Neural cell (in vitro differentiated cells): ENCODE results near the gene SERPINH1. TPM values are rescaled to one million over a fixed set of nuclear protein-coding genes. Genes with fewer than 3 reads are reported as not detected.

ENCODE experiments used
- H2AFZ ChIP-seq: fragments of 200-600, 300-800 bp; sonication (generic), shearing (Covaris generic); 2 replicates; pipeline ENCODE4 v1.6.0; 2014; ENCODE audit warnings: low read depth, mild to moderate bottlenecking, antibody characterized with exemption, low read length, moderate library complexity
- H3F3A ChIP-seq: fragments of 200-600 bp; shearing (Covaris generic); 2 replicates; pipeline ENCODE4 v1.6.1; 2016; ENCODE audit warnings: mild to moderate bottlenecking, moderate library complexity, mixed read lengths, antibody characterized with exemption, low read length; ENCODE audit not compliant: insufficient read depth, poor library complexity, severe bottlenecking
- H3K27ac ChIP-seq: fragments of 200-600, 300-800 bp; sonication (generic), shearing (Covaris generic); 2 replicates; pipeline ENCODE4 v1.5.1; 2014; ENCODE audit warnings: mild to moderate bottlenecking, low read length, moderate library complexity
- H3K27me3 ChIP-seq: fragments of 300-800, 200-600 bp; sonication (generic), shearing (Covaris generic); 2 replicates; pipeline ENCODE4 v1.6.0; 2014; ENCODE audit warnings: mild to moderate bottlenecking, low read depth, low read length, moderate library complexity; ENCODE audit not compliant: insufficient read depth
- H3K36me3 ChIP-seq: fragments of 300-800, 200-600 bp; sonication (generic), shearing (Covaris generic); 2 replicates; pipeline ENCODE4 v1.5.1; 2014; ENCODE audit warnings: mild to moderate bottlenecking, antibody characterized with exemption, low read length, moderate library complexity; ENCODE audit not compliant: insufficient read depth
- H3K4me2 ChIP-seq: fragments of 300-800, 200-600 bp; sonication (generic), shearing (Covaris generic); 2 replicates; pipeline ENCODE4 v1.6.0; 2014; ENCODE audit warnings: mild to moderate bottlenecking, low read length
- H3K4me3 ChIP-seq: fragments of 300-800, 200-600 bp; sonication (generic), shearing (Covaris generic); 2 replicates; pipeline ENCODE4 v1.5.1; 2014; ENCODE audit warnings: mild to moderate bottlenecking, low read length, moderate library complexity
- H3K79me2 ChIP-seq: fragments of 200-600 bp; shearing (Covaris generic); replicated peaks from 2 replicates; pipeline ENCODE4 v1.6.0; 2014; ENCODE audit warnings: mild to moderate bottlenecking, low read length, moderate library complexity; ENCODE audit not compliant: insufficient read depth
- H3K9ac ChIP-seq: fragments of 300-800, 200-600 bp; sonication (generic), shearing (Covaris generic); 2 replicates; pipeline ENCODE4 v1.6.1; 2016; ENCODE audit warnings: mild to moderate bottlenecking, low read length, mixed read lengths
- H3K9me2 ChIP-seq: fragments of 200-600 bp; shearing (Covaris generic); 2 replicates; pipeline ENCODE4 v1.6.1; 2016; ENCODE audit warnings: mild to moderate bottlenecking, low read length, mixed read lengths; ENCODE audit not compliant: insufficient read depth
- H3K9me3 ChIP-seq: fragments of 200-600, 300-800 bp; sonication (generic), shearing (Covaris generic); 2 replicates; pipeline ENCODE4 v1.6.1; 2016; ENCODE audit warnings: mild to moderate bottlenecking, mixed run types, low read length, moderate library complexity, mixed read lengths
- H4K20me1 ChIP-seq: fragments of 200-600 bp; shearing (Covaris generic); 2 replicates; pipeline ENCODE4 v1.6.1; 2016; ENCODE audit warnings: mild to moderate bottlenecking, mixed run types; ENCODE audit not compliant: insufficient read depth
- EP300 ChIP-seq: fragments of 450-650 bp; conservative IDR thresholded peaks from 2 replicates; pipeline ENCODE4 v1.6.1; 2014; ENCODE audit warnings: antibody characterized with exemption, mild to moderate bottlenecking, moderate library complexity; ENCODE audit not compliant: poor library complexity, severe bottlenecking
- EZH2 ChIP-seq: fragments of 200-600, 300-800 bp; shearing (Covaris generic), sonication (generic); IDR thresholded peaks from 2 replicates; pipeline ENCODE4 v1.6.1; 2014; ENCODE audit warnings: antibody characterized with exemption, low read length, borderline replicate concordance, mild to moderate bottlenecking; ENCODE audit not compliant: insufficient read depth, poor library complexity, severe bottlenecking
- MXI1 ChIP-seq: fragments of 450-650 bp; conservative IDR thresholded peaks from 2 replicates; pipeline ENCODE4 v1.6.1; 2014; ENCODE audit warnings: antibody characterized with exemption, mild to moderate bottlenecking; ENCODE audit not compliant: poor library complexity, severe bottlenecking
- POLR2AphosphoS5 ChIP-seq: IDR thresholded peaks from 2 replicates; pipeline ENCODE4 v1.6.1; 2012
- RAD21 ChIP-seq: fragments of 450-650 bp; conservative IDR thresholded peaks from 2 replicates; pipeline ENCODE4 v1.6.1; 2014; ENCODE audit warnings: antibody characterized with exemption, mild to moderate bottlenecking, moderate library complexity
- SMC3 ChIP-seq: fragments of 450-650 bp; conservative IDR thresholded peaks from 2 replicates; pipeline ENCODE4 v1.6.1; 2014; ENCODE audit warnings: antibody characterized with exemption, mild to moderate bottlenecking, moderate library complexity; ENCODE audit not compliant: poor library complexity
- TAF1 ChIP-seq: IDR thresholded peaks from 2 replicates; pipeline ENCODE4 v1.6.1; 2012; ENCODE audit warnings: low read depth
- polyA plus RNA-seq: library from polyadenylated mRNA; depleted of rRNA; stranded (reverse); fragments of >200 nt; gene quantifications from 2 replicates; pipeline ENCODE4 v1.2.3, GENCODE V29; 2014
- TF ChIP-seq, protein P1 (sequence below): fragments of 450-650 bp; IDR thresholded peaks from 2 replicates; pipeline ENCODE4 v1.5.1; 2014; ENCODE audit warnings: antibody characterized with exemption, mild to moderate bottlenecking, moderate library complexity; ENCODE audit not compliant: poor library complexity, severe bottlenecking
- TF ChIP-seq, protein P2 (sequence below): IDR thresholded peaks from 2 replicates; pipeline ENCODE4 v1.6.1; 2012; ENCODE audit warnings: borderline replicate concordance

The SERPINH1 gene
- polyA plus RNA-seq, 1 donor from 2014 or later: 16.1 TPM

DNA sequence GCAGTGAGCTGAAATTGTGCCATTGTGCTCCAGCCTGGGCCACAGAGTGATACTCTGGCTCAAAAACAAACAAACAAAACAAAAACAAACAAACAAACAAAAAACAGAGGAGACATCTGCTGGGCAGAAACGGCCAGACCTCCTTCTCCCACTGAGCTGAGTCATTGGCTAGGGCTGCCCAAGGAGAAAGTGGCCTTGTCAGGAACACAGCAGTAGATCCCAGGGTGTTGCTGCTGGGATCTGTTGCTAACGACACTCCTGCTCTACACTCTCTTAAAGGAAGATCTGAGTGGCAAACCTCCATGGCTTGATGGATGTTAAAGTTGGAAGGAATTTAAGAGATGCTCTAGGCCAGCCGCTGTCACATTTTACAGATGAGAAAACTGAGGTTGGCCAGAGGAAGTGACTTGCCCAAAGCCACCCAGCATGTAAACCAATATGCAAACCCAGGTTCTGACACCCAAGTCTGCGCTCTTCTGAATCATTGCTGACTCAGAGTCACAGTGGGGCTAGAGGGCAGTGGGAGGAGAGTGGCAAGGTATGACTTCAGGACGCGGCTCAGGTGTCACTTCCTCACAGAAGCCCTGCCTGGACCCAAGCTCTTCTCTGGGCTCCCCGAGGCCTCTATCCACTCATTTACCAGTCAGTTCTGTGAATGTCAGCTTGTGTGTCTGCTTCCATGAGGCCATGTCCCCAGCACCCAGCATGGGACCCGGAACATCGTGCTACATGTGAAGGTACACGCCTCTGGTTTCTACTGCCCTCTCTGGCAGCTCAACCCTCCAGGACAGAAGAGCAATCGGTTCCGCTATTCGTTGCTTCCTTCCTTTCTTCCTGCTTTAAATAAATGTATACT is 25.0 kb upstream of the SERPINH1 start:
- Histone ChIP-seq H3K27me3 (no peaks in the 10 kb centered on the region), H2AFZ (no peak overlapping the region), H3K9me3 (no peaks in the 10 kb centered on the region), H3K27ac (no peak overlapping the region), H3K36me3 (no peaks in the 10 kb centered on the region), H4K20me1 (no peaks in the 10 kb centered on the region), H3K9me2 (no peaks in the 10 kb centered on the region), H3K4me2 (no peak overlapping the region), H3K79me2 (no peaks in the 10 kb centered on the region), H3K4me3 (no peak overlapping the region), H3F3A (peaks cover 6% of the 10 kb centered on the region), H3K9ac (no peak overlapping the region)
- TF ChIP-seq, protein P1, sequence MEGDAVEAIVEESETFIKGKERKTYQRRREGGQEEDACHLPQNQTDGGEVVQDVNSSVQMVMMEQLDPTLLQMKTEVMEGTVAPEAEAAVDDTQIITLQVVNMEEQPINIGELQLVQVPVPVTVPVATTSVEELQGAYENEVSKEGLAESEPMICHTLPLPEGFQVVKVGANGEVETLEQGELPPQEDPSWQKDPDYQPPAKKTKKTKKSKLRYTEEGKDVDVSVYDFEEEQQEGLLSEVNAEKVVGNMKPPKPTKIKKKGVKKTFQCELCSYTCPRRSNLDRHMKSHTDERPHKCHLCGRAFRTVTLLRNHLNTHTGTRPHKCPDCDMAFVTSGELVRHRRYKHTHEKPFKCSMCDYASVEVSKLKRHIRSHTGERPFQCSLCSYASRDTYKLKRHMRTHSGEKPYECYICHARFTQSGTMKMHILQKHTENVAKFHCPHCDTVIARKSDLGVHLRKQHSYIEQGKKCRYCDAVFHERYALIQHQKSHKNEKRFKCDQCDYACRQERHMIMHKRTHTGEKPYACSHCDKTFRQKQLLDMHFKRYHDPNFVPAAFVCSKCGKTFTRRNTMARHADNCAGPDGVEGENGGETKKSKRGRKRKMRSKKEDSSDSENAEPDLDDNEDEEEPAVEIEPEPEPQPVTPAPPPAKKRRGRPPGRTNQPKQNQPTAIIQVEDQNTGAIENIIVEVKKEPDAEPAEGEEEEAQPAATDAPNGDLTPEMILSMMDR: no peak
- TF ChIP-seq EP300: no peak
- TF ChIP-seq RAD21: no peak
- no peak for TF ChIP-seq POLR2AphosphoS5
- no peak for TF ChIP-seq SMC3
- TF ChIP-seq, protein P2, sequence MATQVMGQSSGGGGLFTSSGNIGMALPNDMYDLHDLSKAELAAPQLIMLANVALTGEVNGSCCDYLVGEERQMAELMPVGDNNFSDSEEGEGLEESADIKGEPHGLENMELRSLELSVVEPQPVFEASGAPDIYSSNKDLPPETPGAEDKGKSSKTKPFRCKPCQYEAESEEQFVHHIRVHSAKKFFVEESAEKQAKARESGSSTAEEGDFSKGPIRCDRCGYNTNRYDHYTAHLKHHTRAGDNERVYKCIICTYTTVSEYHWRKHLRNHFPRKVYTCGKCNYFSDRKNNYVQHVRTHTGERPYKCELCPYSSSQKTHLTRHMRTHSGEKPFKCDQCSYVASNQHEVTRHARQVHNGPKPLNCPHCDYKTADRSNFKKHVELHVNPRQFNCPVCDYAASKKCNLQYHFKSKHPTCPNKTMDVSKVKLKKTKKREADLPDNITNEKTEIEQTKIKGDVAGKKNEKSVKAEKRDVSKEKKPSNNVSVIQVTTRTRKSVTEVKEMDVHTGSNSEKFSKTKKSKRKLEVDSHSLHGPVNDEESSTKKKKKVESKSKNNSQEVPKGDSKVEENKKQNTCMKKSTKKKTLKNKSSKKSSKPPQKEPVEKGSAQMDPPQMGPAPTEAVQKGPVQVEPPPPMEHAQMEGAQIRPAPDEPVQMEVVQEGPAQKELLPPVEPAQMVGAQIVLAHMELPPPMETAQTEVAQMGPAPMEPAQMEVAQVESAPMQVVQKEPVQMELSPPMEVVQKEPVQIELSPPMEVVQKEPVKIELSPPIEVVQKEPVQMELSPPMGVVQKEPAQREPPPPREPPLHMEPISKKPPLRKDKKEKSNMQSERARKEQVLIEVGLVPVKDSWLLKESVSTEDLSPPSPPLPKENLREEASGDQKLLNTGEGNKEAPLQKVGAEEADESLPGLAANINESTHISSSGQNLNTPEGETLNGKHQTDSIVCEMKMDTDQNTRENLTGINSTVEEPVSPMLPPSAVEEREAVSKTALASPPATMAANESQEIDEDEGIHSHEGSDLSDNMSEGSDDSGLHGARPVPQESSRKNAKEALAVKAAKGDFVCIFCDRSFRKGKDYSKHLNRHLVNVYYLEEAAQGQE: no peak
- TF ChIP-seq TAF1: no peak
- no peak for TF ChIP-seq EZH2
- TF ChIP-seq MXI1: no peak

DNA sequence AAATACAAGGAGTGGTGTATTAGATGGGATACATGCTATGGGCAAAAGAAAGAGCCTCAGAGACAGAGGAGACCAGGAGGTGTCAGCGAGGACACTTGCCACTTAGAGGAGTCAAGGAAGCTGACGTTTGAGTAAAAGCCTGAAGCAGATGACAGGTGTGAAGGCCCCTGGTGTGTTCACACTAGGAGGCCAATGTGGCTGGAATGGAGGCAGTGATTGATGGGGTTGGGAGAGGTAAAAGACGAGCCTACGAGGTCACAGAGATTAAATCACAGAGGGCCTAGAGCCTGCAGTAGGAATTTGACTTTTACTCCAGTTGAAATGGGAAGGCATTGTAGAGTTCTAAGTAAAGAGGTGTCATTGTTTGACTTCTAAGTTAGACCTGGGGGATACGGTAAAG is 24.3 kb upstream of the SERPINH1 start:
- H3K27ac ChIP-seq: no peak overlapping the region

More for the DNA sequence above, 24.3 kb upstream of the SERPINH1 start:
- Histone ChIP-seq H3K9ac (no peak overlapping the region), H3K36me3 (no peaks in the 10 kb centered on the region), H4K20me1 (no peaks in the 10 kb centered on the region), H3K9me3 (no peaks in the 10 kb centered on the region), H3K4me2 (no peak overlapping the region), H3F3A (peaks cover 6% of the 10 kb centered on the region), H3K79me2 (no peaks in the 10 kb centered on the region), H3K27me3 (no peaks in the 10 kb centered on the region), H3K4me3 (no peak overlapping the region), H3K9me2 (no peaks in the 10 kb centered on the region), H2AFZ (no peak overlapping the region)
- no peak for TF ChIP-seq POLR2AphosphoS5
- TF ChIP-seq, protein P2: no peak
- TF ChIP-seq, protein P1: no peak
- TF ChIP-seq MXI1: no peak
- no peak for TF ChIP-seq EZH2
- no peak for TF ChIP-seq SMC3
- TF ChIP-seq RAD21: no peak
- TF ChIP-seq EP300: no peak
- TF ChIP-seq TAF1: no peak
